Spleen (tissue), 11 donors: Measurements from ENCODE around the gene LIMK1. TPM values are rescaled to one million over a fixed set of nuclear protein-coding genes. Genes with fewer than 3 reads are reported as not detected.

ENCODE experiments used
- DNase-seq: peaks from one replicate; pipeline ENCODE4 v3.0.0-alpha.2; 2020
- H3K27ac ChIP-seq, 8 donors: fragments of 200-600 bp; sonication (generic) in 7 of 8; 1 replicate in 4 of 8; 2 replicates in 4 of 8; pipeline versions ENCODE4 v1.5.0 to v1.8.0; 2016 to 2021; ENCODE audit warnings: inconsistent platforms in 4 of 8, mild to moderate bottlenecking in 4 of 8, moderate library complexity in 1 of 8
- H3K27me3 ChIP-seq, 7 donors: fragments of 200-600 bp; sonication (generic) in 6 of 7; replicated peaks in 1 of 7; 1 replicate in 4 of 7; 2 replicates in 3 of 7; pipeline versions ENCODE4 v1.5.0 to v1.8.0; 2016 to 2021; ENCODE audit warnings: inconsistent platforms in 3 of 7, mild to moderate bottlenecking in 1 of 7
- H3K36me3 ChIP-seq, 6 donors: fragments of 200-600 bp; sonication (generic) in 5 of 6; 1 replicate in 4 of 6; 2 replicates in 2 of 6; pipeline versions ENCODE4 v1.5.0 to v1.8.0; 2016 to 2021; ENCODE audit warnings: inconsistent platforms in 2 of 6
- H3K4me1 ChIP-seq, 6 donors: fragments of 200-600 bp; sonication (generic) in 5 of 6; 1 replicate in 3 of 6; 2 replicates in 3 of 6; pipeline versions ENCODE4 v1.5.0 to v1.8.0; 2016 to 2021; ENCODE audit warnings: inconsistent platforms in 3 of 6
- H3K4me3 ChIP-seq, 8 donors: fragments of 200-600 bp; sonication (generic) in 7 of 8; 1 replicate in 4 of 8; 2 replicates in 4 of 8; pipeline versions ENCODE4 v1.5.0 to v1.8.0; 2016 to 2021; ENCODE audit warnings: inconsistent platforms in 4 of 8, mild to moderate bottlenecking in 4 of 8, moderate library complexity in 2 of 8
- H3K9me3 ChIP-seq, 8 donors: fragments of 200-600 bp; sonication (generic) in 7 of 8; 1 replicate in 4 of 8; 2 replicates in 4 of 8; pipeline versions ENCODE4 v1.5.0 to v1.8.0; 2016 to 2021; ENCODE audit warnings: inconsistent platforms in 4 of 8
- CTCF ChIP-seq, 11 experiments: fragments of 200-600 bp in 7 of 11; fragments of 450-650 bp in 4 of 11; sonication (generic) in 4 of 11; IDR thresholded peaks in 8 of 11; conservative IDR thresholded peaks in 3 of 11; 1 replicate in 7 of 11; 2 replicates in 4 of 11; pipeline versions ENCODE4 v1.4.0 to v1.8.0; 2016 to 2021; ENCODE audit warnings: antibody characterized with exemption in 11 of 11, inconsistent platforms in 4 of 11, mild to moderate bottlenecking in 1 of 11
- POLR2A ChIP-seq, 3 donors: fragments of 450-650 bp; IDR thresholded peaks; one replicate each; pipeline ENCODE4 v1.5.1; 2017; ENCODE audit warnings: antibody characterized with exemption in 3 of 3, mild to moderate bottlenecking in 1 of 3
- POLR2AphosphoS5 ChIP-seq, 3 donors: sonication (generic); formaldehyde crosslinking; IDR thresholded peaks; one replicate each; pipeline ENCODE4 v1.5.1; 2017; ENCODE audit warnings: antibody characterized with exemption in 3 of 3
- WGBS, 5 donors: extraction: QIAGEN DNeasy Blood & Tissue Kit in 3 of 5; methylation state at CpG; one replicate each; pipeline versions ENCODE4 v1.1.5 to v1.1.7; 2013 to 2018; 5-methylcytosine and 5-hydroxymethylcytosine counted together
- intact Hi-C: fragments of 100-400 bp; cut with DNase I; formaldehyde crosslinking; loops from one replicate; pipeline ENCODE4 v1.15.0; 2023; ENCODE audit warnings: low total_unique reads
- polyA plus RNA-seq, 3 donors: library from polyadenylated mRNA; stranded (reverse); fragments of 200-250 nt; gene quantifications; one replicate each; pipeline ENCODE4 v1.2.1, GENCODE V29; 2013
- total RNA-seq, 7 donors: library from RNA; depleted of rRNA in 3 of 7; stranded (reverse); fragments of >200 nt in 3 of 7; fragmentation: NEBNext Ultra II Directional in 4 of 7; extraction: Animal tissue kit (Norgen Biotek cat#: 25700) in 4 of 7; gene quantifications; one replicate each; pipeline versions ENCODE4 v1.1.0 to v1.2.1, GENCODE V29; 2016 to 2021
- donor health status: healthy with polysubstance abuse.
- donor health status: DM: no; HTN: no; CAD: no; lungs with moderate emphysema.
- donor health status: DM: no; HTN: no; CAD: no.
- donor health status: Bipolar disorder and iron deficiency.
- donor health status: healthy.
- donor health status: DM: no; HTN: no; CAD: no.
- donor health status: DM: yes; HTN: yes; CAD: no.

Gene LIMK1
- total and polyA plus RNA-seq, 10 donors = 15.2 to 45.8 (median 36.9) TPM

- no peak overlapping the region for H3K27ac ChIP-seq
- WGBS, 5 donors = 81 to 94% (median 90%) methylated on average over 17 to 20 of the region's 20 CpGs
- peak; percentile 66 for DNase-seq
Observed at GRCh38 chr7:74068378-74069085, 15.1 kb upstream of the LIMK1 start.

GRCh38 chr7:74069086-74069541 lies 14.5 kb upstream of the LIMK1 start:
- peak; percentile 71 for DNase-seq
- no peaks in the 10 kb centered on the region for H3K27me3 ChIP-seq
- peaks cover 0 to 11% (median 6%) of the 10 kb centered on the region in 6 donors for H3K4me1 ChIP-seq
- intact Hi-C loops = loop anchor here (5.0 kb wide), 2 partner anchors 138 to 333 kb away; no protein-coding TSS in a partner anchor
- WGBS, 5 donors = 91 to 95% (median 92%) methylated on average over 16 of the region's 16 CpGs
- no peaks in the 10 kb centered on the region for H3K36me3 ChIP-seq
- H3K9me3 ChIP-seq = no peaks in the 10 kb centered on the region
- TF ChIP-seq CTCF (IDR thresholded peaks at IDR 0.05 in 8 of 11, conservative IDR thresholded peaks at IDR 0.05 in 3 of 11) (no peak), POLR2A (IDR thresholded peaks at IDR 0.05) (no peak), POLR2AphosphoS5 (IDR thresholded peaks at IDR 0.05) (no peak)
- no peak overlapping the region for H3K27ac ChIP-seq
- H3K4me3 ChIP-seq = no peak overlapping the region

More at GRCh38 chr7:74068378-74069085, 15.1 kb upstream of the LIMK1 start:
- intact Hi-C loops = loop anchor here (5.0 kb wide), 2 partner anchors 139 to 334 kb away; no protein-coding TSS in a partner anchor
- peaks cover 0 to 11% (median 6%) of the 10 kb centered on the region in 6 donors for H3K4me1 ChIP-seq
- no peak for TF ChIP-seq CTCF (IDR thresholded peaks at IDR 0.05 in 8 of 11, conservative IDR thresholded peaks at IDR 0.05 in 3 of 11)
- H3K9me3 ChIP-seq = no peaks in the 10 kb centered on the region
- no peaks in the 10 kb centered on the region for H3K27me3 ChIP-seq
- no peak overlapping the region for H3K4me3 ChIP-seq
- H3K36me3 ChIP-seq = peaks cover 0 to 3% (median 0%) of the 10 kb centered on the region in 6 donors

GRCh38 chr7:74069790-74070618 lies 13.6 kb upstream of the LIMK1 start:
- peaks cover 0 to 11% (median 6%) of the 10 kb centered on the region in 6 donors for H3K4me1 ChIP-seq
- H3K4me3 ChIP-seq = no peak overlapping the region
- no peaks in the 10 kb centered on the region for H3K27me3 ChIP-seq
- no peaks in the 10 kb centered on the region for H3K9me3 ChIP-seq
- no peaks in the 10 kb centered on the region for H3K36me3 ChIP-seq
- no peak overlapping the region for H3K27ac ChIP-seq
- intact Hi-C loops = loop anchor here (5.0 kb wide), 2 partner anchors 137 to 332 kb away; no protein-coding TSS in a partner anchor
- DNase-seq = peak; percentile 16
- WGBS, 5 donors = 73 to 86% (median 77%) methylated on average over 11 of the region's 11 CpGs
- TF ChIP-seq POLR2AphosphoS5 (IDR thresholded peaks at IDR 0.05) = no peak
- TF ChIP-seq CTCF (IDR thresholded peaks at IDR 0.05 in 8 of 11, conservative IDR thresholded peaks at IDR 0.05 in 3 of 11) = no peak
- TF ChIP-seq POLR2A (IDR thresholded peaks at IDR 0.05) = no peak

- TF ChIP-seq POLR2A (IDR thresholded peaks at IDR 0.05) (no peak), CTCF (IDR thresholded peaks at IDR 0.05 in 8 of 11, conservative IDR thresholded peaks at IDR 0.05 in 3 of 11) (no peak), POLR2AphosphoS5 (IDR thresholded peaks at IDR 0.05) (no peak)
- H3K27ac ChIP-seq = no peak overlapping the region
- peak; percentile 45 for DNase-seq
- intact Hi-C loops = no loop called here
- WGBS, 5 donors = 69 to 82% (median 73%) methylated on average over 6 of the region's 6 CpGs
- H3K36me3 ChIP-seq = no peaks in the 10 kb centered on the region
- no peaks in the 10 kb centered on the region for H3K9me3 ChIP-seq
- no peak overlapping the region for H3K4me3 ChIP-seq
- H3K27me3 ChIP-seq = no peaks in the 10 kb centered on the region
- peaks cover 0 to 11% (median 6%) of the 10 kb centered on the region in 6 donors for H3K4me1 ChIP-seq
Observed at GRCh38 chr7:74070619-74070921, 13.0 kb upstream of the LIMK1 start.
